ACHN (cell line): Measurements from ENCODE around the gene SOCS6.

ENCODE experiments used
- DNase-seq: peaks from one replicate; pipeline ENCODE4 v3.0.0-alpha.2; 2015
- in situ Hi-C: cut with HindIII; loops from 2 replicates; pipeline ENCODE4 v1.10.0; 2017; ENCODE audit warnings: low sequenced_read_pairs, low pct_ligation_motif_present, low pct_unique_long_range_greater_than_20kb

The SOCS6 gene

DNA sequence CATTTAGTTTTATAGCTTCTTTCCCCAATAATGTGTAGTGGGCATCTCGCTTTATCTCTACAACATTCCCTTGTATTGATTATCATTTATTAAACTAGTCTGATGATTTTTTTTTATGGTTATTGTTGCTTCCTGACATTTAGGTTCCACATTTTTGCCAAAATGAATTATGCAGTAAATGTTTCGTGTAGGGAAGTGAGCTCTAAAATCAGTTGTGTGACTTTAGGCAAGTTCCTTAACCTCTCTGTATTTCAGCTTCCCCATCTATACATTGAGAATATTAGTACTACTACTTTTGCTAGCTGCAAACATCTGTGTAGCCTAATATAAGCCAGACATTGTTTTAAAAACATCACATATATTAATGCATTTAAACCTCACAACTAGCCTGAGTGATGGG is 22.9 kb downstream of the SOCS6 start:
- in situ Hi-C loops: no loop called here
- no peak for DNase-seq

GRCh38 chr18:70313640-70314039 is 24.8 kb downstream of the SOCS6 start:
- in situ Hi-C loops: no loop called here
- no peak for DNase-seq

DNA sequence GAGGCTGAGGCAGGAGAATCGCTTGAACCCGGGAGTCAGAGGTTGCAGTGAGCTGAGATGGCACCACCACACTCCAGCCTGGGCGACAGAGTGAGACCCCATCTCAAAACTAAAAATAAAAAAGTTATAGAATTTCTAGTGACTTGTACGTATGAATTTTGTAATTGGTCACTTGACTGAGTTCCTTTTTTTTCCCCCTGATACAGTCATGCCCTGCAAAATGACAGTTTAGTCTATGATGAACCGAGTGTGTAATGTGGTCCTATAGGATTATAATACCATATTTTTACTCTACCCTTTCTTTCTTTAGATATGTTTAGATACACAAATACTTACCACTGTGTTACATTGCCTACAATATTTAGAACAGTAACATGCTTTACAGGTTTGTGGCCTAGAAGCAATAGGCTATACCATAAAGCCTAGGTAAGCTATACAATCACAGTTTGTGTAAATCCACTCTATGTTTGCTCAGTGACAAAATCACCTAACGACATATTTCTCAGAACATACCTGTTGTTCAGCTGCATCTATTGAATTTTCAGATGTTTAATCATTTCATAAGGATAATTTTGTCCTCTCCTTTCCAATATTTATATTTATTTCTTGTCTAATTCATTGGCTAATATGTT is 25.4 kb downstream of the SOCS6 start:
- DNase-seq: no peak
- in situ Hi-C loops: no loop called here

- in situ Hi-C loops: no loop called here
- DNase-seq: no peak
These were observed 30.3 kb downstream of the SOCS6 start for GRCh38 chr18:70319187-70319586.

- no peak for DNase-seq
- in situ Hi-C loops: no loop called here
These were observed 32.8 kb downstream of the SOCS6 start for GRCh38 chr18:70321616-70322015.

- in situ Hi-C loops: no loop called here
These were observed 33.5 kb downstream of the SOCS6 start for GRCh38 chr18:70322385-70322784.

GRCh38 chr18:70322928-70323327 is 34.1 kb downstream of the SOCS6 start:
- peak; percentile 78 for DNase-seq
- in situ Hi-C loops: no loop called here

More at GRCh38 chr18:70322385-70322784, 33.5 kb downstream of the SOCS6 start:
- DNase-seq: peak; percentile 6

DNA sequence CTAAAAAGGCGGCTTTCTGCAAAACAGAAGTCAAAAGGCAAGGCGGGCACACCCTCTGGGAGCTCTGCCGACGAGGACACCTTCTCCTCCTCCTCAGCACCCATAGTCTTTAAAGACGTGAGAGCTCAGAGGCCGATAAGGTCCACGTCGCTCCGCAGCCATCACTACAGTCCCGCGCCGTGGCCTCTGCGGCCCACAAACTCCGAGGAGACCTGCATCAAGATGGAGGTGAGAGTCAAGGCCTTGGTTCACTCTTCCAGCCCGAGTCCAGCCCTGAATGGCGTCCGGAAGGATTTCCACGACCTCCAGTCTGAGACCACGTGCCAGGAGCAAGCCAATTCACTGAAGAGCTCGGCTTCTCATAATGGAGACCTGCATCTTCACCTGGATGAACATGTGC is 36.1 kb downstream of the SOCS6 start:
- in situ Hi-C loops: no loop called here
- DNase-seq: no peak

- DNase-seq: no peak
- in situ Hi-C loops: no loop called here
These were observed 37.4 kb downstream of the SOCS6 start for GRCh38 chr18:70326255-70326654.

DNA sequence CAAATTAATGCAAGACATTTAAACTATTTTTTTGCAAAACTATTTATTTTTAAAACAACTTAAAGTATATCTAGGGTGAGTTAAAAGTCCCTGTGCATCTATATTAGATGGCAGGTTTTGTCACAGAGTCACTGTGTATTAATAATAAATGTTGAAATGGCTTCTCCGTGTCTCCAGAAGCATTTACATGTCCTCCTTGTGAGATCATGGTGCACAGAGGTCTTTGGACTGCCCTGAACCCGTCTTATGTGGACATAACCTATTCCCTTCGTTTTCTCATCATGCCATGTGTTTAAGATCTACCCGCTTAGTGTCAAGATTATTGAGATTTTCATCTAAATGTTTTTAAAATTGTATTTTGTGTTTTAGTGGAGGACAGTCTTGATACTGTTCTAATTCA is 39.3 kb downstream of the SOCS6 start:
- in situ Hi-C loops: no loop called here
- DNase-seq: no peak

DNA sequence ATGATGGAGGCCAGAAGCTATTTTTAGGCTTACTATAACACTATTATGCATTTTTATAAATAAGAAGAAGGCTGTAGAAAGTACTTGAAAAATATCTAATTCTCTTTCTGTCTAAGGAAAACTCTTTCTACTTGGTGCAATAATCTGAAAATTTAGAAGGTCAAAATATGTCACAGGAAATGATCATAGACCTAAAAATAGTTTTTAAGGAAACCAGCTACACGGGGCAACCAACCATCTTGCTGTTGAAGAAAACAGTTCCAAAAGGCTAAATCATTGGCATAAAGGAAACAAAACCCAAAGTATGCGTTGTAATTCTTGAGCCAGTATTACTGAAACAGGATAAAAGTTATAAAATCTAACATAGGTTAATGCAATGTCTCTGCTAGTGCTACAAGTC is 40.2 kb downstream of the SOCS6 start:
- no peak for DNase-seq
- in situ Hi-C loops: no loop called here

GRCh38 chr18:70330887-70331286 is 42.0 kb downstream of the SOCS6 start:
- DNase-seq: no peak
- in situ Hi-C loops: no loop called here

GRCh38 chr18:70331456-70332097 is 42.7 kb downstream of the SOCS6 start:
- in situ Hi-C loops: no loop called here
- DNase-seq: no peak

- DNase-seq: no peak
- in situ Hi-C loops: no loop called here
These were observed 43.8 kb downstream of the SOCS6 start for GRCh38 chr18:70332694-70333093.

- DNase-seq: no peak
- in situ Hi-C loops: no loop called here
These were observed 44.5 kb downstream of the SOCS6 start for GRCh38 chr18:70333316-70333715.

DNA sequence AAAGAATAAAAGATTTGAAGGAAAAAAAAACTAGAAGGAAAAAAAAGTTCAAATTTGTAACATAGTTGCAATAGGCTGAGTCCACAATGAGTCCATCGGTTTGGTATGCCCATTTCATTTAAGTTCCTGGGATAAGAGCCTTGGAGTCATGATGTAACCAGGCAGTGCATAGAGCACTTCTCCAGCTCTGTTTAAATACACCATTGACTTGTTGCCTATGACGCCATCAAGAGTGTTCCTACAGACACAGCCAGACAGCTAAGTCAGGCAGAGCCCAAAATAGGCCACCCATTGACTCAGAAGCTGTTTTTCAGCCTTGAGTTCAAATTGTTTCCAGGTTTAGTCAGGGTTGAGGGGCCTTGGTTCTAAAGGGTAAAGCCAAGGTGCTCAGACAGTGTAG is 44.9 kb downstream of the SOCS6 start:
- DNase-seq: peak; percentile 45
- in situ Hi-C loops: no loop called here

- no peak for DNase-seq
- in situ Hi-C loops: no loop called here
These were observed 45.4 kb downstream of the SOCS6 start for GRCh38 chr18:70334264-70334663.

DNA sequence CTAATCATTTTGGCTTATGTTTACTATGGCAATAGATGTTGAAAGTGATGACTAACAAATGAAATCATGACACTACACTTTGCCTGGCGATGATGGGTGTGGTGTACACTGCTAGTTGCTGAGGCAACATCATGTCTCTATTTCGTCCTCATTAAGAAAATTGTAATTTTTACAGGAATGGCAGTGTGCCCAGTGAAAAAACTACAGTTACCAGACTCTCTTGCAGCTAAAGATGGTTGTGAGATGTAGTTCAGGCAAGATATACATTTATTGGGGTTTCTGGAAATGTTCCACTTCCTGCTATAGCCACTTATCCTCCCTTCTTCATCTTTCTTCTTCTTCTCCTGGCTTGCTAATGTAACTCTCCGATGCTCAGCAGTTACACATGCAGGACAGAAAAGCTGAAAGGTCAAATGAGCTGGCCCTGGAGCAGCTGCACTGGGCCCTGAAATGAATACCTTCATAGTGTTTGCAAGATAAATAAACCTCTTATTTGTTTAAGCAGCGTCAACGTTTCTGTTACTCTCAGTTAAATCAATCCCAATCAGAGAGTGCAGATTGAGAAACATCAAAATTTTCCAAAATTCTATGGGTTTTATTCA is 46.0 kb downstream of the SOCS6 start:
- in situ Hi-C loops: no loop called here
- DNase-seq: no peak

DNA sequence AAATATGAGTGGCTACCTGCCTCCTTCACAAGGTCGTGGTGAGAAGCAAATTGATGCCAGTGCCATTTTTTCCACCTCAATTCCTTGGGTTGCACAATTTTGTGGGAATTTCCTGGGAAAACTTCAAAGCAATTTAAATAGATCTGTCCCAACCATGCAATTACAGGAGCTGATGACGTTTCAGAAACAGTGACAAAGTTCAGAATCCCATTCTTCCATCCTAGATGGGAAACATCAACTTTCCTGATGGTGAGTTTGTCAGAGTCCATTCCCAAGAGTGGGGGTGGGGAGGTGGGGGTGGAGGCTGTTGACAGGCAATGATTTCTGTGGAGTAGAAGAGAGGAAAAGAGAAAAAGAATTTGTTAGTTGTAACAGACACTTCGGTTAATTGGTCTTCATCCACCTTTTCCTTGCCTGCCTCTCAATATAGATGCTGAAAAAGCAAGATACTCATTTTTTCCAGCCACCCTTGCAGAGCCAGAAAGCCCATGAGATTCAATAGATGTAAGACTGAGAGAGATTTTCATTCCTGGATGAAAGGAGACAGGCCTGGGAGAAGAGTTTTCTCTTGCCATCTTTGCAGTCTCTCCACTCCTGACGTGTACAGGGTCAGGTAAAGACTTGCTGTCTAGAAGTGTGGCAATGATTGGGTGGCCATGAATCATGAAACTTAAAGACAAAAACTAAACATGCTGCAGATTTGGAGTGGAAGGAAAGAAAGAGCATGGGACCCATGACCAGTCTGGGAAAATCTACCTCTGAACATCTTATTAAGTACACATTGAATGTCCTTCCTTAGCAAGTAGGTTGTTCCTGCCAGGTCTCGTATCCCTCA is 47.3 kb downstream of the SOCS6 start:
- in situ Hi-C loops: no loop called here
- no peak for DNase-seq
